GM21529 (cell line): ENCODE measurements around the gene BAIAP2.
A peak's percentile ranks its signal among the peaks of the same experiment; 100 is the strongest.

ENCODE experiments used
- ATAC-seq: cut with Tn5 transposase; IDR thresholded peaks from one replicate; pipeline ENCODE4 v1.9.1; 2021; ENCODE audit not compliant: unreplicated experiment

The BAIAP2 gene

DNA sequence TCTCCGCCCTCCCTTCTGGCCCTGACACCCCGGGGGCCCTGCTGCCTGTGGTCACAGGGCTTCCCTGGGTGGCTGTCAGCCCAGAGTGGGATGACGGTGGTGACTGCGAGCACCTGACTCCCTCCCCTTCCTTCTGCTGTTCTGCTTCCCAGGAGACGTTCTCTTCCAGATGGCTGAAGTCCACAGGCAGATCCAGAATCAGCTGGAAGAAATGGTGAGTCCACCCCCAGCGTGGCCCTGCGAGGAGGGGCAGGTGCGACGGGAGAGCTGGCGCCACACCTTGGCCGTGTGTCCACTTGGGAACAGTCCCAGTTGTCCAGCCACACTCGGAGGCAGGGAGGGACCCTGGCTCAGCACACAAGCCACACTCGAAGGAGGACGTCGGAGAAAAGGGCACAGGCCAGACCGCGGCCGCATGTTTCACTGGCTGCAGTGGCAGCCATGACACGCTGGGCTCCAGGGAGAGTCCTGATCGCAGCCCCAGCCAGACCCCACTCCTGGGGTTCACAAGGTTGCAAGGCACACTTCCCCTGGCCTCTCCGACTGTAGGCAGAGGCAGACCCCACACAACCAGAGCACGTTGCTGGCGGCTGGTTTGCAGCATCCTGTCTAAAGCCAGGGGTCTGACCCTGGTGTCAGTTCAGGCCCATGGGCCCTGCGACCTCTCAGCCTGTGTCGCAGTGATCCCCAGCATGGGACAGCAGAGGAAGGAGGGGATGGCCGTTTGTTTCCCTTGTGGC lies 49.9 kb downstream of the BAIAP2 start:
- no peak for ATAC-seq

DNA sequence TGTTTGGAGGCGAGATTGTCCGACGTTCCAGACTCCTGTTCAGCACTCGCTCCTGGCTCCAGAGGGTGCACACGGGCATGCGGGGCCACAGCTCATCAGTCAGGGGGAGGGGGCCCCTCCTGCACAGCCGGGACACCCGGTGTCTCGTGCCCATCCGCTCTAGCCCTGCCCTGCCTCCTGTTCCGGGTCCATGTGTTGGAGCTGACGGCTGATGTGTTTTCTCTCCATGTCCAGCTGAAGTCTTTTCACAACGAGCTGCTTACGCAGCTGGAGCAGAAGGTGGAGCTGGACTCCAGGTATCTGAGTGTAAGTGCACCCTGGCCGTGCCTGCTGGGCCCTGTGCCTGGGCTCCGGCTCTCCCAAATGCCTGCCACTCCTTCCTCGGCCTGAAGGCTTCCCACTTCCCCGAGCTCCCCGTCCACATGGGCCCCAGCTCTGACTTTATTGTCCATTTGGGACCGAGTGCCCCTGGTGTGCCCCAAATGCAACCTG lies 50.5 kb downstream of the BAIAP2 start:
- ATAC-seq: no peak

DNA sequence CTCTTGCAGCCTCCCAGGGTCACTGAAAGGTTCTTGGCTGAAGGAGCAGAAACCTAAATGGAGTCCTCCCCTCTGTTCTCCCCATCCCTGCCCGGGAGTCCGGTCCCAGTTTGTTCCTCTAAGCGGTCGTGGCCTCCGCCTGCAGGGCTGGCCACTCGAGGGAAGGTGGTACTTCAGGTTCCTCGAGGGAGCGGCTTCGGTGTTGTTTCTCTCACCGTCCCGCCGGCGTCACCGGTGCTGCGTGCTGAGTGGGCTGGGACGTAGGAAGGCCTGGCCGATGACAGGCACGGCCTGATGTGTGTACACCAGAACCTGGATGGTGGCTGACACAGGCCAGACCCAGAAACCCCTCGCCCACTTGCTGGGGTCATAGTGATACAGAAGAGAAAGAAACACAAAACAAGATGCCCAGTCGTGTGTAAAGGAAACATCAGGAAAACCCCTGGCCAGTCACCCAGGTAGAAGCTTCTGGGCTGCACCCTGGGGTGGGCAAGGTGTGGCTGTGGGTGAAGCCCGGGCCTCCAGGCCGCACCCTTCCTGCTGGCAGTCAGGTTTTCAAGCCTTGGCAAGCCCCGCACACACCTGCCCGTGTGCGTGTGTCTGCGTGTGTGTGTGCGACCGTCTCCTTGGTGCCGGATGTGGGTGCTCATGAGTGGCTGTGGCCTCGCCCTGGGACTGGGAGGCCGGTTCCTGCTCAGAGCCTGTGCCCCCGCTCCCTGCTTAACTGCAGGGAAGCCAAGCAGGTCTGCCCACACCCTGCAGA lies 52.0 kb downstream of the BAIAP2 start:
- no peak for ATAC-seq

DNA sequence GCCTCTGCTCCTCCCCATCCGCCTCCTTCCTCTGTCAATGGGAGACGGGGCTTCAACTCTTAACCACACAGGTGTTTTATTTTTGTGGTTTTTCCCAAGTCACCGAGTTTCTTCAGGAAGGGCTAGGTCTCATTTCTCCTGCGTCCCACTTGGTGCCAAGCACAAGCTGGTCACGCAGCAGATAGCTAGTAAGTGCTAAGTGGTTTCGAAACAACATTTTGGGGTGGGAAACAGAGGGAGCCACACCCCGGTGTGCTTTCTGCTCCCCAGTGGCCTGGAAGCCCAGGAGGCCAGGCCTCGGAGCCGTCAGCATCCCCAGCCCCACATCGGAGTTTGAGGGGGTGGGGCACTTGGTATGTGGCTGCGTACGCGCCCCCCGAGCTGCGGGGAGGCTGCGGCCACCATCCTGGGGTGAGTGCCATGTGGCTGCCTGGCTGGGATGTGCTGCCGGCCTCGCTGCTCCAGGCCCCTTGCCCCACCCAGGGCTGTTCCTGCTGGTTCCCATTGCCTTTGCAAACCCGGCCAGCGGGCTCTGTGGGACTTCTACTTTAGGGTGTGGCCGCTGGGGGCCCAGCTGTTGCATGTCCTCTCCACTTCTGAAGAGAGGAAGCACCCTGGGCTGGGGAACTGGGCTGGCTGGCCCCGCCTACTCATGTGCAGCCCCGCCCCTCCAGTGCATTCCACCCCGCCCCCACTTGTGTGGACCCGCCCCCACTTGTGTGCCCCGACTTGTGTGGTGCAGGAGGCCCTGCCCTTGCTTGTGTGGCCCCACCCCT lies 55.6 kb downstream of the BAIAP2 start:
- ATAC-seq: no peak

DNA sequence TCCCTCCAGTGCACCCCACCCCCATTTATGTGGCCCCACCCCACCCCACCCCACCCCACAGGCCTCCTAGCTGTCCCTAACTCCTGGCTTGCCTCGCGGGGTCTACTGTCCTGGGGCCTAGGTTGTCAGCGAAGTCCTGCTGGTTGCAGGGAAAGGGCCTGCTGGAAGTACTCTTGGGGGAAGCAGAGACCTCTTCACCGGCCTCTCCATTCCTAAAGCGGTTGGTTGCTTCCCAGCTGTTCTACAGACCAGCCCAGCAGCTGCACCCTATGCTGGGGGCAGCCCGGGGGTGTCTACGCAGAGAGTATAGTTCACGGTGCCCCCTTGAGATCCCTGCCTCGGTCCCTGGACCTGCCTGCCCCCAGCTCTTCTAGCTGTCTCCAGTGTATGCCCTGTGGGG lies 56.2 kb downstream of the BAIAP2 start:
- no peak for ATAC-seq

DNA sequence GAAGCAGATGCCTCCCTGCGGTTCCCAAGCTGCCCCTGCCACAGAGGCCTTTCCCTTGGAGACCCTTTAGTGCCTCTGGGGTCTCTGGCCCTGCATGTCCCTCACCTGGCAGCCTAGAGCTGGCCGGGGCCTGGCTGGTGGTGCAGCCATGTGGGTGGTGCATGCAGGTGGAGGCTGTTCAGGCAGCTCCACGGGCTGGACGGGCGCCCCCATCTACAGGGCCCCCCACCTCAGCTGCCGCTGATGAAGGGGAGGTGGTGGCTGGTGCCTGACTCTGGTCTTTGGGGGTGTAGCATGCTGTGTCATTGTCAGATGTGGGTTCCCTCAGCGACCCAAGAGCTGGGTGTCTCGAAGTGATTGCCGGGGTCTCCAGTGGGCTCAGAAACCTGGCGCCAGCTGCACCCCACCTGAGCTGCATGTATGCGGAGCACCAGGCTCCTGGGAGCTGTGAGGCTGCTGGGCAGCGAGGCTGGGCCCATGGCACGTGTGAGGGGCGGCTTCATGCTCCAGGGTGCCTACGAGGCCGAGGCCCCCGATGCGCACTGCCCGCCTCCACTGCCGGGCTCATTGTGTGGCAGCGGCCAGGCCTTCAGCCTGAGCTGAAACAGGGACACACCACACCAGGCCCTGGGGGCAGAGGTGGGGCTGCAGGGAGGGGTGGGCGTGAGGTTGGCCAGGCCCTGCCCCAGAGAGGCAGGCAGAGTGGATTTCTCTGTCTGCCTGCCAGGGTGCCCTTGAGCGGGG lies 57.0 kb downstream of the BAIAP2 start:
- ATAC-seq: no peak

DNA sequence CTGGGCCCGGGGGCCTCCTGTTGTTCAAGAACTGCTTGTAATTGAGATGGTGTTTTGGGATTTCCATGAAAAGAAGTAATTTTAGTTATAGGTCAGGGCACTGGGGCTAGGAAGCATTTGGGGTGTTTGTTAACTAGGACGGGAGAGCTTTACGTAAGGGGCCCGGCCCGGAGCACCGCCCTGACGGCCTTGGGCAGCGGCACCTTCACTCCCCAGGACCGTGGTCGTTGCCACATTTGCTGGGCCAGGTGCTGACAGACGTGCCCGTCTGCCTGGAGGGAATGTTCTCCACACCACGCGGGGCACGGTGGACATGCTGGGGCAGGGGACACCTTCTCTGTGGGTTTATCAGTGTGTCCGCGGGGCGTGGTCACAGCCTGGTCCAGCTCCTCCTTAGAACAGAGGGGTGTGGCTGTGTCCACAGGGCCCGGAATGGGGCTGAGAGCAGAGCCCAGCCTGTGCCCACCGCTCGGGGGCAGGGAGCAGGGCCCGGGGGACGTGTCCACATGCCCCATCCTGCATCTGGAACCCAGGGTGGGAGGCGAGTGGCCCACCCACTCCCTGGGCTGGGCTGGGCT lies 57.7 kb downstream of the BAIAP2 start:
- ATAC-seq: no peak

DNA sequence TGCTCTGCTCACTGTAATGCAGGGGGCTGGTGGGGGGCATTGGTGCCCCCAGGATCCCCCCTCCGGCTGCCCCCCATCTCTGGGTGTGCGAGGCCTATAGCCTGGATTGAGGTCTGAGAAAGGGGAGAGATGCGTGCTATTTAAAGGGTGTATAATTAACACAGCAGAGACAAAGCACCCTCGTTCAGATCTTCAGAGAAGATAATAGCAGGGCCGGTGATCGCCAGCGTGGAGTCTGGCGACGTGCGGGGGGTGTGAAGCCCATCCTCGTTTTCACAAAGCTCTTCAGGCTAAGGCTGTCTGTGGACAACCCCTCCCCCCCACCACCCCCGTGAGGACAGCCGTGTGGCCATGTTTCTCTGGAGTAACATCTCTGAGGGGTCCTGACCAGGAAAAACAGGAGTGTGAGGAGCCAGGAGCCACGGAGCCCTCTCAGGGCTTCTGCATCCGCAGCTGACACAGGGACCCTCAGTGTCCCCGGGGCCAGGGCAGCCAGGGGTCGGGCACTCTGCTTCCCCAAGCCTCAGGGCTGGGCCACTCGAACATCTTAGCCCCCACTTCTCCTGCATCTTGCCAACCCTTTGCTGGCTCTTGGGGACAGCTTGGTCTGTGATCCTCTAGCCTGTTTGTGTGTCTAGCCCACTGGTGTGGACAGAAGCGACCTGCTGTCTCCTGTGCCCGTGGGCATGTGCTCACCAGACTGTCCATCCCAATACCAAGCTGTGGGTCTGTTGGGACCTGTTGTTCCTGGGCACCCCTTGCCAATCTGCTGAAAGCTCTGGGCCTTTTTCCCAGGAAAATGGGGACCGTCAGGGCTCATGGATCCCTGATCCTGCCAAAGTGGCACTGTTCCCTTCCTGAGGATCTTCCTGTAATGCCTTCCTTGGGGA lies 58.9 kb downstream of the BAIAP2 start:
- ATAC-seq: no peak

DNA sequence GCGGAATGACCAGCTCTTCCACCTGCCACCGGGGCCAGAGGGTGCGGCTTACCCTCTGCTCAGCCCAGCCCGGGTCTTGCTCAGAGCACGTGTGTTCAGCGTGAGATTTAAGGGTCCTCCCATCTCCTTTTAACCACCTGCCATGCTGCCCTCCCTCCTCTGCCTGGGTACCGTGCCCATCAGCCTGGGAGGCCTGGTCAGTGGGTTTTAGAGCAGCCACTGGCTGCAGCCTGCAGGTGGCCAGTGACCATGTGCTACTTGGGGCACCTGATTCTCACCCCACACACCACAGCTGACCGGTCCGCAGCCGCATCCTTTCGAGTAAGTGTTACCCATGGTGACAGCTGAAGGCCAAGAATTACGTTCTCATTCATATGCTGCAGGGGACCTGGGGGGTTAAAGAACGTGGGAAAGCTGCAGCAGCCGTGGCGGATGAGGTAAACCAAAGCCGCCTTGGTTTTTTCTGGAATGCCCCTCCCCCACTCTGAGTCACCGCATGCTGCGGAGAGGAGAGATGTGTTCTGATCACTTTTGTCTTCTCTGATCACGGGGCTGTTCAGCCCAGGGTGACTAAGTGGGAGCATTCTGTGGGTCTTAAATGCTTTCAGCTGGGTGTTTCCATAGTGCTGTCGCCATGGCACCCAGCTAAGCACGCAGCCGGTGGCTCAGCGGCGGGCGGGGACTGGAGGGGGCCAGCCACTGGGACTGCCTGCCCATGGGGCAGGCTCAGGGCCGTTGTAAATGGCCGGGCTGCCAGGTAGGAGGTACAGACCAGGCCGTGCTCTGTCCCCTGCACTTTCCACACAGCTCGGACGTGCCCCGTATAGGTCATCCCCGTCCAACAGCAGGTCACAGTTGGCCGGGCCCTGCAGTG lies 59.8 kb downstream of the BAIAP2 start:
- no peak for ATAC-seq

DNA sequence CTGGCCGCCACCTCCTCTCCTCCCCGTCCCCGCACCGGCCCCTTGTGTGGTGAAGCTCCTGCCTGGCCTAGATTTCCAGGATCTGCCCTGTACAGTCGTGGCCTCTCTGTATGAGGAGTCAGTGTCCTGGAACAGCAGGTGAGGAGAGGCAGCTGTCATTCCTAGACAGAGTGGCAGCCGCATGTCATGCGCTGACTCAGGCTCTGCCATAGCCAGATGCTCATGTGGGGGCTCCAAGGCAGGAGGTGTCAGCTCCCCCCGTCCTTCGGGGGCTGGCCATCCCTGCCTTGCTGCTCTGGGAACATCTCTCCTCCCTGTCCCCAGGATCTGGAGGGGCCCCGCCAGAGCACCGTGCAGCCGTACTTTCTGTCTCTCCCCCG lies 60.4 kb downstream of the BAIAP2 start:
- no peak for ATAC-seq

DNA sequence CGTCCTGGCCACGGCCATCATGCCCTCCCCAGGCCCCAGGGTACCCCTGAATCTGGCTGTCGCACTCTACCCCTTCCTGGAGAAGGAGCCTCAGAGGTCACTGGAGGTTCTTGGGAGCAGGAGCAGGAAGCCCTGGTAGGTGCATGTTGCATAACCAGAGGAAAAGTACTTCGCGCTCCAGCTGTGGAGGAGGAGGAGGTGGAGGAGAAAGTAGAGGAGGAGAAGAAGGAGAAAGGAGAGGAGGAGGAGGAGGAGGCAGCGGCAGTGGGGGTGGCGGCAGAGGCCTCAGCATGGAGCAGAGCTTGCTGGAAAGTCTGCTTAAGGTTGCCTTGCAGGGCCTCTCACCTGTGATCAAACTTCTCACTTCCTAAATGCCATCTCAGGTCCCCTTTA lies 61.8 kb downstream of the BAIAP2 start:
- ATAC-seq: no peak

DNA sequence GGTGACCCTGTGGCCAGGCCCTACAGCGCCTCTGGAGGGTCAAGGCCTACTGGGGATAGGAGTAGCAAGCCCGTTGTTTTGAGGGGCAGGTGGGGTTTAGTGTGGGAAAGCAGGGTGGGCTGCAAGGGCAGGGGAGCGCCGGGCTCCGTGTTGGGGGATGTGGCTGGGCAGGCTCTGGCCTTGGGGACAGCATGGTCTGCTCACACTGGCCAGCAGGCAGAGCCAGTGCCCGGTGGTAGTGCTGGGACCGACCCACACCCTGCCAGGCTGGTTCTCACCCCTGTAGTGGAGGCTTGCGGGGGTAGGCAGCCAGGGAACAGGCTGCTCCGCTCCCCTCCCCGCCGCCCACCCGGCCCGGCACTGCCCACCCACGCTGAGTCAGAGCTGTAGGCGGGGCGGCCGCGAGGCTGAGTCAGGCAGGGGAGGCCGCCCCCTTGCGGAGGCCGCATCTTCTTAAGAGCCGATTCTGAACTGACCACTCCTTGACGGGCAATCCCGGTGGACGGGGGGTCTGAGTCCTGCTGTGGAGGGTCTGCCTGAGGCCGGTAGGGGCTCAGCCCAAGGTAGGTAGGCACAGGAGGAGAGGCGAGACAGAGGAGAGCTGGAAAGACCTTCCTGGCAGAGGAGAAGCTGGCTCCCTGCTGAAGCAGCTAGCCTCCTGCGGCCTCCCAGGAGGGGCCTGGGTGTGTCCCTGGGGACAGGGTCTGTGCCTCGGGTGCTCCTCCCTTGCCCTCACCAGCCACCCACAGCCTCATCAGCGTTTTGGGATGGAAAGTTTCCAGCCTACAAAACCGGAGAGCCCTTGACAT lies 62.4 kb downstream of the BAIAP2 start:
- no peak for ATAC-seq

DNA sequence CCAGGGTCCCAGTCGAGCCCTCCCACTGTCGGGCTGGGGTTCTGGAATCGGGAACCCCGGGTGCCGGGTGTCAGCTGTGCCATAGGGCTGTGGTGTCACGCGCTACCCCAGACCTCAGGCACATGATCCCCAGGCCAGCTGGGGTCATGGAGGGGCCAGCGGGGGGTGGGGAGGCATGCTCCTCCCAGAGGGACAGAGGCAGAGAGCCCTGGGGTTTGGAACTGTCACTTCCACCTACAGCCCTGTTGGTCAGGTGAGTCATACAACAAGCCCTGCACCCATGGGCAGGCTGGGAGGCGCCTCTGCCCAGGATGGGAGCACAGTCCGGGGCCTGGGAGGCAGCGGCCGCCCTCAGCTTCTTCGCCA lies 63.0 kb downstream of the BAIAP2 start:
- no peak for ATAC-seq

DNA sequence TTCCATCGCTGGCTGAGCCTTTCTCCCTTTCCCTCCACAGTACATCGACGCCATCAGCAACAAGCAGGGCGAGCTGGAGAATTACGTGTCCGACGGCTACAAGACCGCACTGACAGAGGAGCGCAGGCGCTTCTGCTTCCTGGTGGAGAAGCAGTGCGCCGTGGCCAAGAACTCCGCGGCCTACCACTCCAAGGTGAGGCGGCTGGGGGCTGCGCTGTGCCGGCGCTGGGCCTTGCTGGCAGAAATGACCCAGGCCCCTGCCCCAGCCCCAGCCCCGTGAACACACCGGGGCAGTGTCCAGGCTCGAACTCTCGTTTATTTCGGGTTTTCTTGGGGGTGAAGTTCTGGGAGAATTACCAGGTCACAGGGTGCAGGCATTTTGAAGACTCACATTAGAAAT lies 64.9 kb downstream of the BAIAP2 start:
- no peak for ATAC-seq

DNA sequence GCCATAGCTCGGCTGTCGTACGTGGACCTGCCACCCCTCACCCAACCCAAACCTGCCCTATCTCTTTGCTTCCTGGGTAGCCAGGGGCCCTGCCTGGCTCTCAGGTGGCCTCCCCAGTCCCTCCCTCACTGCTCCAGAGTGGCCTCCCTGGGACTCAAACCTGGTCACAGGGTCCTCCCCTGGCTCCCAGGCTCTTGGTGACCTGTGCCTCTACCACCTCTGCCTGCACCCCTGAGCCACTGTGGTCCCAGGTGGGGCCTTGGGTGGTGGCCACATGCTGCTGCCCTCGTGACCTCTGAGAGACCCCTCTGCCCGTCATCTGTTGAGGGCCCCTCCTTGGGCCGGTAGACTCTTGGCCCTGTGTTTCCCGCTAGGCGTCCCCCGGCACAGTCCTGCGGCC lies 65.7 kb downstream of the BAIAP2 start:
- ATAC-seq: no peak

DNA sequence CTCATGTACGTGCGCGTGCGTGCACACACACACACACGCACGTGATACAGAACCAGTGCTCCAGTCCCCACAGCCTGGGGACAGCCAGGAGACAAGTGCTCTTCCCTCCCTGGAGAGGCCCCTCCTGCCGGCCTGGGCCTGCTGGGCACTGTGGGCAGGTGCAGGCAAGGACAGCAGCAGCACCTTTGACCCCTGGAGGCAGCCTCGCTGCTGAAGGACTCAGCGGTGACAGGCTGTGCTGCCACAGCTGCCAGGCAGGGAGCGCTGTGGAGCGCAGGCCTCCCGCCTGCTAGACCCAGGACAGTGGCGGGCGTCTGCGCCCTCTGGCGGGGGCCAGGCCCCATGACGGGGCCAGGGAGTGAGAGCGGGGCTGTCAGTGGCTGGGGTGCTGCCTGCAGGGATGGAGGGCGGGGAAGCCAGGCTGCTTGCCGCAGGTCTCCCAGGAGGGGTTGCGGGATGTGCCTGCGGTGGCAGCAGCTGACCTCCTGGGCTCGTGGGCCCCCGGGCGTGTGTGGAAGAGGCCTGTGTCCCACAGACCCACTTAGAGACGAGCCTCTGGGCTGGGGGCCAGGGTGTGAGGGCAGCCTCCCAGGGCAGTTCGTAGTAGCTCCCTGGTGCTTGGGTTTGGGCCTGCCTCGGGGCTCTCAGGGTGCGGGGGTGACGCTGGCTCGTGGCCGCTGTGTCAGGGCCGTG lies 66.8 kb downstream of the BAIAP2 start:
- ATAC-seq: peak; percentile 81

DNA sequence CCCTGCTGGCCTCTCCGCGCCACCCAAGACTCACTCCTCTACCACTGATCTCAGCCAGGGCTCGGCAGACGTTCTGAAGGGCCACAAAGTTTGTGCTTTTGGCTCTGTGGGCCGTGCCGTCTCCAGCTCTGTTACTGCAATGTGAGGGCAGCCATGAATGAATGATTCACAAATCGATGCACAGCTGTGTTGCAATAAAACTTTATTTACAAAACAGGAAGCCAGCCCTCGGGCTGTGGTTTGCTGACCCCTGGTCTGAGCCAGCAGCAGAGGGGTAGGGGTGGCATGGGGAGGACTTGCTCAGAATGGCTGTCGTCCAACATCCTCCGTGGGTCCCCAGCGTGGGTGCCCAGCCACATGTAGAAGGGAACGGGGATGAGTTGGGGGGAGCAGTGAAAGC lies 67.4 kb downstream of the BAIAP2 start:
- ATAC-seq: no peak
